ENCODE data around the gene ZNF219. TPM values are rescaled to one million over a fixed set of nuclear protein-coding genes. Genes with fewer than 3 reads are reported as not detected.

The ZNF219 gene
- total and polyA plus RNA-seq, 10 donors = 5.5 to 26.7 (median 12.1) TPM

DNA sequence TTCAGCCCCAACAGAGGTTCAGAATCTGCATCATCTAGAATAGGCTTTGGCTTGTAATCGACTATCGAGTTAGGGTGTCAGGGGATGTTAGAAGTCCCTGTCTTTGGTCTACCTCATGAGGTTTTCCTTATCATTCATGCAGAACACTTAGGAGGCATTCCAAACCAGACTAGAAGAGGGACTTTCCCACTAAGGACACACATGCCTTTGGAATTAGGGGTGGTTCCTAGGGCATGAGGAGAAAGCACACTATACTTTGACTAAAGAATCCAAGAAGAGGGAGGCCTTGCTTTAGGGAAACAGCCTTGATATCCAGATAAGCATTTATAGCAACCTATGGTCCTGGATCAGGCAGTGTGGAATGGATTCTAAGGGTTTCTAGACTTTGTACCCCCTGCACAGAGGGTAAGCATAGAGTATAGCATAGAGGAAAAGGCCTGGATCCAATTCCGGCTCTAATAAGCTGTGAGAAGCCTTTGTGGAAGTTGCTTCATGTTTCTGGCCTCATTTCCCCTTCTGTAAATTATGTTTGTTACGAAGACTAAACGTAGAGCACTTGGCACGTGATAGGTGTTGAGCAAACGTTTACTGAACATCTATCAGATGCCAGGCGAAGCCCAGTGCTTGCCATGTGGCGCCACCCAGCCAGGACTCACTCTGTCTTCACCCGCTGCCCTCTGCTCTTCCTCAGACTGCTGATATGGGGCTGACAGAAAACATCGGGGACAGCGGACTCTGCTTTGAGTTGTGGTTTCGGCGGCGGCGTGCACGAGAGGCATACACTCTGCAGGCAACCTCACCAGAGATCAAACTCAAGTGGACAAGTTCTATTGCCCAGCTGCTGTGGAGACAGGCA, 13.2 kb downstream of the ZNF219 start:
- intact Hi-C loops (cut with DNase I; ENCODE audit: low total_unique reads) = no loop called here
- peak overlapping the region in 7 of 8 donors; percentile 61 to 89 (median 76) for H3K27ac ChIP-seq
- H3K36me3 ChIP-seq = peaks cover 0 to 100% (median 25%) of the 10 kb centered on the region in 6 donors
- H3K4me1 ChIP-seq = peaks cover 3 to 71% (median 39%) of the 10 kb centered on the region in 6 donors
- 61 to 80% (median 64%) methylated on average over 17 of the region's 17 CpGs for WGBS, 5 donors
- no peaks in the 10 kb centered on the region for H3K27me3 ChIP-seq (replicated peaks in 1 of 7)
- TF ChIP-seq POLR2AphosphoS5 (IDR thresholded peaks at IDR 0.05) (peak; percentile 53 to 62 (median 54)), POLR2A (IDR thresholded peaks at IDR 0.05) (no peak)
- peak; percentile 86 for DNase-seq
- H3K9me3 ChIP-seq = no peaks in the 10 kb centered on the region
- H3K4me3 ChIP-seq = peak overlapping the region in 3 of 8 donors; percentile 25 to 51 (median 28)

DNA sequence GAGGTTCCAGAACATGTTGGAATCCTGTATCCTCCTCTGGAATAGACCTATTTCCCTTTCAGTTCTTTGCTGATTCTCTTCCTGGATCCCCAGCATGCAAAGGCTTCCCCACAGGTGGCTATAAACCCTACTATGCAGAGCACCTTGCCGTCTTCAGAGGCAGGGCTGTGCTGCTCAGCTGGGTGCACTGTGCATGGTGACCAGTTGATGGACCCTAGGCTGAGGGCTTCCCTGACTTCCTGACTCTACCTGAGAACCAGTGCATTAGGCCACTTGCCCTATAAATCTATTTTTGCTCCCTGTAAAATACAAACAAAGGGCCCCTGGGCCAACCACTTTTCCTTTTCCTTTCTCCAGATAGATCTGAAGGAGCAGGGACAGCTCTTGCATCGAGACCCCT, 14.1 kb downstream of the ZNF219 start:
- Histone ChIP-seq H3K27me3 (replicated peaks in 1 of 7) (no peaks in the 10 kb centered on the region), H3K9me3 (no peaks in the 10 kb centered on the region), H3K27ac (peak overlapping the region in 7 of 8 donors; percentile 61 to 89 (median 76)), H3K4me3 (peak overlapping the region in 1 of 8 donors; percentile 51), H3K4me1 (peaks cover 3 to 69% (median 39%) of the 10 kb centered on the region in 6 donors), H3K36me3 (peaks cover 0 to 100% (median 26%) of the 10 kb centered on the region in 6 donors)
- TF ChIP-seq POLR2AphosphoS5 (IDR thresholded peaks at IDR 0.05) (no peak), POLR2A (IDR thresholded peaks at IDR 0.05) (no peak)
- TF ChIP-seq, protein P1, sequence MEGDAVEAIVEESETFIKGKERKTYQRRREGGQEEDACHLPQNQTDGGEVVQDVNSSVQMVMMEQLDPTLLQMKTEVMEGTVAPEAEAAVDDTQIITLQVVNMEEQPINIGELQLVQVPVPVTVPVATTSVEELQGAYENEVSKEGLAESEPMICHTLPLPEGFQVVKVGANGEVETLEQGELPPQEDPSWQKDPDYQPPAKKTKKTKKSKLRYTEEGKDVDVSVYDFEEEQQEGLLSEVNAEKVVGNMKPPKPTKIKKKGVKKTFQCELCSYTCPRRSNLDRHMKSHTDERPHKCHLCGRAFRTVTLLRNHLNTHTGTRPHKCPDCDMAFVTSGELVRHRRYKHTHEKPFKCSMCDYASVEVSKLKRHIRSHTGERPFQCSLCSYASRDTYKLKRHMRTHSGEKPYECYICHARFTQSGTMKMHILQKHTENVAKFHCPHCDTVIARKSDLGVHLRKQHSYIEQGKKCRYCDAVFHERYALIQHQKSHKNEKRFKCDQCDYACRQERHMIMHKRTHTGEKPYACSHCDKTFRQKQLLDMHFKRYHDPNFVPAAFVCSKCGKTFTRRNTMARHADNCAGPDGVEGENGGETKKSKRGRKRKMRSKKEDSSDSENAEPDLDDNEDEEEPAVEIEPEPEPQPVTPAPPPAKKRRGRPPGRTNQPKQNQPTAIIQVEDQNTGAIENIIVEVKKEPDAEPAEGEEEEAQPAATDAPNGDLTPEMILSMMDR (IDR thresholded peaks at IDR 0.05 in 8 of 11, conservative IDR thresholded peaks at IDR 0.05 in 3 of 11) = no peak
- intact Hi-C loops (cut with DNase I; ENCODE audit: low total_unique reads) = no loop called here
- no peak for DNase-seq
- 75 to 85% (median 79%) methylated on average over 2 of the region's 2 CpGs for WGBS, 5 donors

DNA sequence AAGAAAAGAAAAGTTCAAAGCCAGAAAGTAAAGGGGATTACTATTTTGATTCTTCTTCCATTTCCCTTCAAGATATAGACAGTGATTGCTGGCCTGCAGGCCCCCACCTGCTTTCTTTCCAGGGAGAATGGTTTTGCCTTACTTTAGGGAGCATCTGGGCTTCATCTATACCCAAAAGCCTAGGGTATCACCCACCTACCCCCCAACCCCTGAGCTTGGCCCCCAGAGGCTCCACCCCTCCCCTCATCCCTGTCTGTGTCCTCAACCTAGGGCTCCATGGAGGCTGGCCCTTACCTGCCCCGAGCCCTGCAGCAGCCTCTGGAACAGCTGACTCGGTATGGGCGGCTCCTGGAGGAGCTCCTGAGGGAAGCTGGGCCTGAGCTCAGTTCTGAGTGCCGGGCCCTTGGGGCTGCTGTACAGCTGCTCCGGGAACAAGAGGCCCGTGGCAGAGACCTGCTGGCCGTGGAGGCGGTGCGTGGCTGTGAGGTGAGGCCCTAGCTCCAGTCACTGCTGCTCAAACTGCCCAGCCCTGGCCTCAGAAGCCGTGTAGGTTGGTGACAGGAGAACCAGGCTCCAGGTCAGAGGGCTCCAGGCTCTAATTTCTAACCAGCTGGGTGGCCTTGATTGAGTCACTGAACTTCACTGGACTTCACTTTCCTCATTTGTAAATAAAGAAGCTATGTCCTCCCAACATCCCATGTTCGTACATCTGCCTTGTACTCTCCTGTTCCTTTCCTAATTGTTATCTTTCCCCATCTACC, 14.7 kb downstream of the ZNF219 start:
- peaks cover 0 to 100% (median 32%) of the 10 kb centered on the region in 6 donors for H3K36me3 ChIP-seq
- no peaks in the 10 kb centered on the region for H3K27me3 ChIP-seq (replicated peaks in 1 of 7)
- H3K4me3 ChIP-seq = no peak overlapping the region
- peak overlapping the region in 6 of 8 donors; percentile 61 to 89 (median 78) for H3K27ac ChIP-seq
- peak in 2 of 3 donors; percentile 22 to 28 for TF ChIP-seq POLR2AphosphoS5 (IDR thresholded peaks at IDR 0.05)
- no peak for TF ChIP-seq POLR2A (IDR thresholded peaks at IDR 0.05)
- TF ChIP-seq, protein P1 (IDR thresholded peaks at IDR 0.05 in 8 of 11, conservative IDR thresholded peaks at IDR 0.05 in 3 of 11) = no peak
- DNase-seq = no peak
- peaks cover 3 to 74% (median 43%) of the 10 kb centered on the region in 6 donors for H3K4me1 ChIP-seq
- WGBS, 5 donors = 72 to 92% (median 84%) methylated on average over 3 to 11 of the region's 11 CpGs
- no peaks in the 10 kb centered on the region for H3K9me3 ChIP-seq
- intact Hi-C loops (cut with DNase I; ENCODE audit: low total_unique reads) = no loop called here

DNA sequence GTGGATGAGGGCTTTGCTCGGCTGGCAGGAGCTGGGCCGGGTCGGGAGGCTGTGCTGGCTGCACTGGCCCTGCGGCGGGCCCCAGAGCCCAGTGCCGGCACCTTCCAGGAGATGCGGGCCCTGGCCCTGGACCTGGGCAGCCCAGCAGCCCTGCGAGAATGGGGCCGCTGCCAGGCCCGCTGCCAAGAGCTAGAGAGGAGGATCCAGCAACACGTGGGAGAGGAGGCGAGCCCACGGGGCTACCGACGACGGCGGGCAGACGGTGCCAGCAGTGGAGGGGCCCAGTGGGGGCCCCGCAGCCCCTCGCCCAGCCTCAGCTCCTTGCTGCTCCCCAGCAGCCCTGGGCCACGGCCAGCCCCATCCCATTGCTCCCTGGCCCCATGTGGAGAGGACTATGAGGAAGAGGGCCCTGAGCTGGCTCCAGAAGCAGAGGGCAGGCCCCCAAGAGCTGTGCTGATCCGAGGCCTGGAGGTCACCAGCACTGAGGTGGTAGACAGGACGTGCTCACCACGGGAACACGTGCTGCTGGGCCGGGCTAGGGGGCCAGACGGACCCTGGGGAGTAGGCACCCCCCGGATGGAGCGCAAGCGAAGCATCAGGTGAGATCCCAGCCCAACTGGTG, 16.8 kb downstream of the ZNF219 start:
- Histone ChIP-seq H3K36me3 (peaks cover 0 to 100% (median 35%) of the 10 kb centered on the region in 6 donors), H3K27me3 (replicated peaks in 1 of 7) (no peaks in the 10 kb centered on the region), H3K9me3 (no peaks in the 10 kb centered on the region), H3K4me1 (peaks cover 3 to 74% (median 43%) of the 10 kb centered on the region in 6 donors), H3K4me3 (no peak overlapping the region), H3K27ac (peak overlapping the region in 6 of 8 donors; percentile 20 to 51 (median 36))
- TF ChIP-seq POLR2AphosphoS5 (IDR thresholded peaks at IDR 0.05) (peak in 1 of 3 donors; percentile 45), POLR2A (IDR thresholded peaks at IDR 0.05) (no peak)
- 85 to 93% (median 85%) methylated on average over 5 to 30 of the region's 30 CpGs for WGBS, 5 donors
- no peak for DNase-seq
- intact Hi-C loops (cut with DNase I; ENCODE audit: low total_unique reads) = no loop called here
